Caco-2 (cell line): Measurements from ENCODE around the gene LRRC4C. TPM values are rescaled to one million over a fixed set of nuclear protein-coding genes. Genes with fewer than 3 reads are reported as not detected.

ENCODE experiments used
- BruUV-seq: library from RNA; stranded (reverse); fragments of 400-500 nt; replicated peaks from 2 replicates; lab custom pipeline; 2021; lab: Mats Ljungman, UMichigan
- CTCF ChIA-PET: fragments of 300-600 bp; sonication (Branson Sonifier 250); formaldehyde crosslinking; loops from one replicate; lab custom pipeline; 2022; ENCODE audit warnings: antibody characterized with exemption; lab: Charles Lee
- POLR2A ChIA-PET: fragments of 300-600 bp; sonication (Branson Sonifier 250); formaldehyde crosslinking; loops from one replicate; lab custom pipeline; 2022; ENCODE audit warnings: antibody characterized with exemption; lab: Charles Lee
- DNase-seq, 2 experiments: peaks; one replicate each; pipeline versions ENCODE4 v3.0.0 to v3.0.0-alpha.2; 2020 to 2022
- H3K27me3 ChIP-seq: replicated peaks from 2 replicates; pipeline ENCODE4 v1.6.0; 2011; ENCODE audit warnings: low read length; ENCODE audit not compliant: control insufficient read depth, insufficient read depth
- H3K36me3 ChIP-seq: 2 replicates; pipeline ENCODE4 v1.5.1; 2011; ENCODE audit warnings: low read length; ENCODE audit not compliant: control insufficient read depth, insufficient read depth
- H3K4me1 ChIP-seq: fragments of 250-450 bp; sonication (Bioruptor Pico); 2 replicates; pipeline ENCODE4 v1.5.1; 2020; ENCODE audit warnings: mild to moderate bottlenecking
- H3K4me3 ChIP-seq: 2 replicates; pipeline ENCODE4 v1.5.1; 2011; ENCODE audit warnings: low read depth, mild to moderate bottlenecking, control low read depth, low read length
- H3K9me3 ChIP-seq: fragments of 250-450 bp; sonication (Bioruptor Pico); 2 replicates; pipeline ENCODE4 v1.5.1; 2020; ENCODE audit warnings: mild to moderate bottlenecking, moderate library complexity
- H3K27ac Mint-ChIP-seq: one replicate; pipeline ENCODE4 v1.8.0; 2022; ENCODE audit warnings: mixed read lengths; ENCODE audit not compliant: unreplicated experiment
- H3K27me3 Mint-ChIP-seq: one replicate; pipeline ENCODE4 v1.8.0; 2022; ENCODE audit warnings: mixed read lengths; ENCODE audit not compliant: insufficient read depth, unreplicated experiment
- H3K36me3 Mint-ChIP-seq: one replicate; pipeline ENCODE4 v1.8.0; 2022; ENCODE audit warnings: mild to moderate bottlenecking, mixed read lengths; ENCODE audit not compliant: insufficient read depth, unreplicated experiment
- H3K4me1 Mint-ChIP-seq: one replicate; pipeline ENCODE4 v1.8.0; 2022; ENCODE audit warnings: low read depth, mixed read lengths; ENCODE audit not compliant: unreplicated experiment
- H3K4me3 Mint-ChIP-seq: one replicate; pipeline ENCODE4 v1.8.0; 2022; ENCODE audit warnings: mild to moderate bottlenecking, moderate library complexity, mixed read lengths; ENCODE audit not compliant: unreplicated experiment
- H3K9me3 Mint-ChIP-seq: one replicate; pipeline ENCODE4 v1.8.0; 2022; ENCODE audit warnings: mixed read lengths; ENCODE audit not compliant: unreplicated experiment
- intact Hi-C: fragments of 100-400 bp; cut with micrococcal nuclease; formaldehyde crosslinking; loops from one replicate; pipeline ENCODE4 v1.10.0; 2022; ENCODE audit not compliant: unreplicated experiment
- total RNA-seq: library from RNA; stranded (reverse); gene quantifications from 2 replicates; pipeline ENCODE4 v1.2.3, GENCODE V29; 2022
- TF ChIP-seq, protein P1 (sequence below), 2 experiments: fragments of 200-600 bp in 1 of 2; IDR thresholded peaks; 1 replicate in 1 of 2; 2 replicates in 1 of 2; pipeline versions ENCODE4 v1.5.1 to v1.8.0; 2011 to 2022; ENCODE audit warnings: antibody characterized with exemption in 1 of 2, control low read depth in 1 of 2, inconsistent platforms in 1 of 2, low read depth in 1 of 2, low read length in 1 of 2, mild to moderate bottlenecking in 1 of 2, moderate library complexity in 1 of 2; ENCODE audit not compliant: insufficient read depth in 1 of 2, severe bottlenecking in 1 of 2, unreplicated experiment in 1 of 2

The LRRC4C gene
- total RNA-seq, 1 experiment from 2014 or later = not detected

- no peaks in the 10 kb centered on the region for H3K9me3 ChIP-seq
- no TSS peak for BruUV-seq
- H3K9me3 Mint-ChIP-seq = no peaks in the 10 kb centered on the region
- TF ChIP-seq, protein P1, sequence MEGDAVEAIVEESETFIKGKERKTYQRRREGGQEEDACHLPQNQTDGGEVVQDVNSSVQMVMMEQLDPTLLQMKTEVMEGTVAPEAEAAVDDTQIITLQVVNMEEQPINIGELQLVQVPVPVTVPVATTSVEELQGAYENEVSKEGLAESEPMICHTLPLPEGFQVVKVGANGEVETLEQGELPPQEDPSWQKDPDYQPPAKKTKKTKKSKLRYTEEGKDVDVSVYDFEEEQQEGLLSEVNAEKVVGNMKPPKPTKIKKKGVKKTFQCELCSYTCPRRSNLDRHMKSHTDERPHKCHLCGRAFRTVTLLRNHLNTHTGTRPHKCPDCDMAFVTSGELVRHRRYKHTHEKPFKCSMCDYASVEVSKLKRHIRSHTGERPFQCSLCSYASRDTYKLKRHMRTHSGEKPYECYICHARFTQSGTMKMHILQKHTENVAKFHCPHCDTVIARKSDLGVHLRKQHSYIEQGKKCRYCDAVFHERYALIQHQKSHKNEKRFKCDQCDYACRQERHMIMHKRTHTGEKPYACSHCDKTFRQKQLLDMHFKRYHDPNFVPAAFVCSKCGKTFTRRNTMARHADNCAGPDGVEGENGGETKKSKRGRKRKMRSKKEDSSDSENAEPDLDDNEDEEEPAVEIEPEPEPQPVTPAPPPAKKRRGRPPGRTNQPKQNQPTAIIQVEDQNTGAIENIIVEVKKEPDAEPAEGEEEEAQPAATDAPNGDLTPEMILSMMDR (IDR thresholded peaks at IDR 0.05; ENCODE audit: insufficient read depth in 1 of 2, low read depth in 1 of 2, low read length in 1 of 2, severe bottlenecking in 1 of 2, unreplicated experiment in 1 of 2) = no peak
- no peak overlapping the region for H3K4me3 Mint-ChIP-seq
- peaks cover 3% of the 10 kb centered on the region for H3K27me3 Mint-ChIP-seq
- DNase-seq = no peak
- H3K27me3 ChIP-seq = no peaks in the 10 kb centered on the region
- intact Hi-C loops = no loop called here
- H3K4me1 Mint-ChIP-seq = no peaks in the 10 kb centered on the region
- H3K27ac Mint-ChIP-seq = no peak overlapping the region
- no peaks in the 10 kb centered on the region for H3K36me3 Mint-ChIP-seq
- H3K36me3 ChIP-seq = no peaks in the 10 kb centered on the region
- no peak overlapping the region for H3K4me3 ChIP-seq
- ChIA-PET POLR2A (no interaction called here), CTCF (no interaction called here)
- H3K4me1 ChIP-seq = no peaks in the 10 kb centered on the region
Observed at GRCh38 chr11:41058138-41058537, 401.3 kb downstream of the LRRC4C start.

- Histone ChIP-seq H3K27me3 (no peaks in the 10 kb centered on the region), H3K4me1 (no peaks in the 10 kb centered on the region), H3K9me3 (no peaks in the 10 kb centered on the region), H3K36me3 (no peaks in the 10 kb centered on the region), H3K4me3 (no peak overlapping the region)
- POLR2A ChIA-PET = no interaction called here
- no peaks in the 10 kb centered on the region for H3K4me1 Mint-ChIP-seq
- no peaks in the 10 kb centered on the region for H3K36me3 Mint-ChIP-seq
- H3K9me3 Mint-ChIP-seq = no peaks in the 10 kb centered on the region
- H3K27ac Mint-ChIP-seq = no peak overlapping the region
- H3K4me3 Mint-ChIP-seq = no peak overlapping the region
- BruUV-seq = no TSS peak
- TF ChIP-seq, protein P1 (IDR thresholded peaks at IDR 0.05; ENCODE audit: insufficient read depth in 1 of 2, low read depth in 1 of 2, low read length in 1 of 2, severe bottlenecking in 1 of 2, unreplicated experiment in 1 of 2) = no peak
- intact Hi-C loops = no loop called here
- CTCF ChIA-PET = no interaction called here
- peak in 1 of 2 experiments; percentile 27 for DNase-seq
- H3K27me3 Mint-ChIP-seq = peaks cover 3% of the 10 kb centered on the region
Observed at GRCh38 chr11:41056892-41057569, 402.4 kb downstream of the LRRC4C start.

DNA sequence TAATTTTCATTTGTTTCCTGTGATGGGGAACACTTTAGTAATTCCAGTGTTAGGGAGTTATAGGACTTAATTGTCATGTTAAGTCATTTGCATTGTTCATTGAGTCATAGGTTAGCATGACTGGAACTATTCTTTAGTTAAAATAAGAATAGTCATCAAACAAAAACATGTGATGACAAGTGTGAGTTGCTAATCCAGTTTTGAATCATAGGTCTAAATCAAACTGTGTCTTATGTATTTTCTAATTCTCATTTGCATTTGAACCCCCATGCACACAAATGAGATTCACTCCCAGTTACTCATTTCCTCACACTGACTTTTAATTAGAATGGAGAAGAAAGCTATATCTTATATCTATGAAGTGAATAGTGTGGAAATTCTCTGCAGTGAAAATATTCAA is 405.6 kb downstream of the LRRC4C start:
- H3K4me1 ChIP-seq = no peaks in the 10 kb centered on the region
- DNase-seq = no peak
- Mint-ChIP-seq H3K9me3 (no peaks in the 10 kb centered on the region), H3K27me3 (peaks cover 3% of the 10 kb centered on the region), H3K4me3 (no peak overlapping the region), H3K4me1 (no peaks in the 10 kb centered on the region), H3K36me3 (no peaks in the 10 kb centered on the region), H3K27ac (no peak overlapping the region)
- TF ChIP-seq, protein P1 (IDR thresholded peaks at IDR 0.05; ENCODE audit: insufficient read depth in 1 of 2, low read depth in 1 of 2, low read length in 1 of 2, severe bottlenecking in 1 of 2, unreplicated experiment in 1 of 2) = no peak
- H3K36me3 ChIP-seq = no peaks in the 10 kb centered on the region
- no peaks in the 10 kb centered on the region for H3K9me3 ChIP-seq
- POLR2A ChIA-PET = no interaction called here
- CTCF ChIA-PET = no interaction called here
- intact Hi-C loops = no loop called here
- H3K27me3 ChIP-seq = no peaks in the 10 kb centered on the region
- H3K4me3 ChIP-seq = no peak overlapping the region
- BruUV-seq = no TSS peak
